Sigmoid colon (tissue), 4 donors: ENCODE results near the gene ADSS1.

ENCODE experiments used
- CTCF ChIP-seq, 4 experiments: fragments of 450-650 bp in 3 of 4; fragments of 200-600 bp in 1 of 4; IDR thresholded peaks; one replicate each; pipeline ENCODE4 v1.5.1; 2016 to 2019; ENCODE audit warnings: antibody characterized with exemption in 4 of 4, mild to moderate bottlenecking in 3 of 4, moderate library complexity in 2 of 4
- EP300 ChIP-seq, 4 donors: sonication (generic); formaldehyde crosslinking; IDR thresholded peaks; one replicate each; pipeline ENCODE4 v1.6.1; 2017; ENCODE audit warnings: antibody characterized with exemption in 4 of 4
- POLR2AphosphoS5 ChIP-seq, 4 donors: sonication (generic); formaldehyde crosslinking; IDR thresholded peaks; one replicate each; pipeline ENCODE4 v1.6.1; 2017; ENCODE audit warnings: antibody characterized with exemption in 4 of 4

- no peak for TF ChIP-seq CTCF (IDR thresholded peaks at IDR 0.05)
- no peak for TF ChIP-seq EP300 (IDR thresholded peaks at IDR 0.05)
- no peak for TF ChIP-seq POLR2AphosphoS5 (IDR thresholded peaks at IDR 0.05)
Observed at GRCh38 chr14:104696671-104697316, 27.2 kb upstream of the ADSS1 start.
